Esophagus muscularis mucosa (tissue), 4 donors: Measurements from ENCODE around the gene KCNJ12. TPM values are rescaled to one million over a fixed set of nuclear protein-coding genes. Genes with fewer than 3 reads are reported as not detected.

Source experiments
- DNase-seq: peaks from one replicate; pipeline ENCODE4 v3.0.0-alpha.2; 2017; ENCODE audit errors: extremely low spot score
- H3K27ac ChIP-seq, 4 donors: fragments of 200-600 bp; sonication (generic); replicated peaks in 1 of 4; 1 replicate in 3 of 4; 2 replicates in 1 of 4; pipeline ENCODE4 v1.5.1; 2016 to 2019; ENCODE audit warnings: mild to moderate bottlenecking in 1 of 4
- H3K27me3 ChIP-seq, 4 donors: fragments of 200-600 bp; sonication (generic); one replicate each; pipeline versions ENCODE4 v1.5.1 to v1.6.0; 2016 to 2019
- H3K36me3 ChIP-seq, 4 donors: fragments of 200-600 bp; sonication (generic); one replicate each; pipeline ENCODE4 v1.5.1; 2016 to 2019
- H3K4me1 ChIP-seq, 4 donors: fragments of 200-600 bp; sonication (generic); one replicate each; pipeline ENCODE4 v1.5.1; 2016 to 2019
- H3K4me3 ChIP-seq, 4 donors: fragments of 200-600 bp; sonication (generic); 1 replicate in 2 of 4; 2 replicates in 2 of 4; pipeline ENCODE4 v1.5.1; 2016 to 2019; ENCODE audit warnings: mild to moderate bottlenecking in 4 of 4, moderate library complexity in 1 of 4
- H3K9me3 ChIP-seq, 4 donors: fragments of 200-600 bp; sonication (generic); 1 replicate in 3 of 4; 2 replicates in 1 of 4; pipeline ENCODE4 v1.5.1; 2016 to 2019
- EP300 ChIP-seq: sonication (generic); formaldehyde crosslinking; IDR thresholded peaks from one replicate; pipeline ENCODE4 v1.6.1; 2017; ENCODE audit warnings: antibody characterized with exemption
- POLR2A ChIP-seq: fragments of 450-650 bp; IDR thresholded peaks from one replicate; pipeline ENCODE4 v1.6.1; 2017; ENCODE audit warnings: antibody characterized with exemption, moderate library complexity, mild to moderate bottlenecking, low read depth
- POLR2AphosphoS5 ChIP-seq, 2 donors: sonication (generic); formaldehyde crosslinking; IDR thresholded peaks; one replicate each; pipeline ENCODE4 v1.6.1; 2017; ENCODE audit warnings: antibody characterized with exemption in 2 of 2
- WGBS: methylation state at CpG from one replicate; pipeline ENCODE4 v1.1.5; 2018; 5-methylcytosine and 5-hydroxymethylcytosine counted together
- intact Hi-C: fragments of 100-400 bp; cut with DNase I; formaldehyde crosslinking; loops from one replicate; pipeline ENCODE4 v1.15.1; 2023
- total RNA-seq, 4 donors: library from RNA; depleted of rRNA; stranded (reverse); fragments of >200 nt; gene quantifications; one replicate each; pipeline versions ENCODE4 v1.1.0 to v1.2.1, GENCODE V29; 2016
- TF ChIP-seq, protein P1 (sequence below), 3 experiments: fragments of 200-600 bp in 2 of 3; fragments of 450-650 bp in 1 of 3; sonication (generic) in 2 of 3; IDR thresholded peaks; one replicate each; pipeline ENCODE4 v1.5.1; 2017 to 2019; ENCODE audit warnings: antibody characterized with exemption in 3 of 3, mild to moderate bottlenecking in 2 of 3, moderate library complexity in 1 of 3

Gene KCNJ12
- total RNA-seq, 4 donors from 2014 or later, result 0.83 to 2.1 (median 1.5) TPM

DNA sequence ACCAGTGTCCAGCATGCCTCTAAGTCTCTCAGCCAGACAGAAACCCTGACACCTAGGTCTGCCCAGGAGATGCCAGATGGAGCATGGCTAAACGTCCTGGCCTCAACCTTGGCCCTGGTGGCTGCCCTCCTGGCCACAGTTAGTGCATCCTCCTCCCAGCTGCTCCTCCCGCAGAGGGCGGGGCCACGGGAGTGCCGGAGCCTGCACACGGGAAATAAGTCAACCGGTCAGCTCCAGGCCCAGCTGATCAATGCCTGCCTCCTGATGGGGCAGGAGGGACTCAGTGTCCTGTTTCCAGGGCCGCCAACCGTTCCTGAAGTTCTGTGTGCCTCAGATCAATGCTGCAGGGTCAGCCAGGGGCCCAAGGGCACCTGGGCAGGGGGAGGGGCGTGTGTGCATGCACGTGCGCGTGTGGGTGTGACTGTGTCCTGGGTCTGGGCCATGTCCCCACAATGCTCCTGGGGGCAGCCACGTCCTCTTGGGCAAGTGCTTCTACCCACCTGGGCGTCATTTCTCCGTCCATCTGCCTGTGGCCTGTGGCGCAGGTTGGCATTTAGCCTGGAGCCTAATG is 4.6 kb upstream of the KCNJ12 start:
- Histone ChIP-seq H3K4me1 (peaks cover 19 to 26% (median 24%) of the 10 kb centered on the region in 4 donors), H3K4me3 (no peak overlapping the region), H3K27me3 (peaks cover 0 to 18% (median 0%) of the 10 kb centered on the region in 4 donors), H3K36me3 (no peaks in the 10 kb centered on the region), H3K27ac (no peak overlapping the region), H3K9me3 (no peaks in the 10 kb centered on the region)
- intact Hi-C loops, result no loop called here
- WGBS, result 82% methylated on average over 5 of the region's 17 CpGs
- TF ChIP-seq, protein P1, sequence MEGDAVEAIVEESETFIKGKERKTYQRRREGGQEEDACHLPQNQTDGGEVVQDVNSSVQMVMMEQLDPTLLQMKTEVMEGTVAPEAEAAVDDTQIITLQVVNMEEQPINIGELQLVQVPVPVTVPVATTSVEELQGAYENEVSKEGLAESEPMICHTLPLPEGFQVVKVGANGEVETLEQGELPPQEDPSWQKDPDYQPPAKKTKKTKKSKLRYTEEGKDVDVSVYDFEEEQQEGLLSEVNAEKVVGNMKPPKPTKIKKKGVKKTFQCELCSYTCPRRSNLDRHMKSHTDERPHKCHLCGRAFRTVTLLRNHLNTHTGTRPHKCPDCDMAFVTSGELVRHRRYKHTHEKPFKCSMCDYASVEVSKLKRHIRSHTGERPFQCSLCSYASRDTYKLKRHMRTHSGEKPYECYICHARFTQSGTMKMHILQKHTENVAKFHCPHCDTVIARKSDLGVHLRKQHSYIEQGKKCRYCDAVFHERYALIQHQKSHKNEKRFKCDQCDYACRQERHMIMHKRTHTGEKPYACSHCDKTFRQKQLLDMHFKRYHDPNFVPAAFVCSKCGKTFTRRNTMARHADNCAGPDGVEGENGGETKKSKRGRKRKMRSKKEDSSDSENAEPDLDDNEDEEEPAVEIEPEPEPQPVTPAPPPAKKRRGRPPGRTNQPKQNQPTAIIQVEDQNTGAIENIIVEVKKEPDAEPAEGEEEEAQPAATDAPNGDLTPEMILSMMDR (IDR thresholded peaks at IDR 0.05), result no peak
- no peak for TF ChIP-seq POLR2AphosphoS5 (IDR thresholded peaks at IDR 0.05)
- TF ChIP-seq EP300, result no peak
- no peak for TF ChIP-seq POLR2A
- DNase-seq, result no peak

DNA sequence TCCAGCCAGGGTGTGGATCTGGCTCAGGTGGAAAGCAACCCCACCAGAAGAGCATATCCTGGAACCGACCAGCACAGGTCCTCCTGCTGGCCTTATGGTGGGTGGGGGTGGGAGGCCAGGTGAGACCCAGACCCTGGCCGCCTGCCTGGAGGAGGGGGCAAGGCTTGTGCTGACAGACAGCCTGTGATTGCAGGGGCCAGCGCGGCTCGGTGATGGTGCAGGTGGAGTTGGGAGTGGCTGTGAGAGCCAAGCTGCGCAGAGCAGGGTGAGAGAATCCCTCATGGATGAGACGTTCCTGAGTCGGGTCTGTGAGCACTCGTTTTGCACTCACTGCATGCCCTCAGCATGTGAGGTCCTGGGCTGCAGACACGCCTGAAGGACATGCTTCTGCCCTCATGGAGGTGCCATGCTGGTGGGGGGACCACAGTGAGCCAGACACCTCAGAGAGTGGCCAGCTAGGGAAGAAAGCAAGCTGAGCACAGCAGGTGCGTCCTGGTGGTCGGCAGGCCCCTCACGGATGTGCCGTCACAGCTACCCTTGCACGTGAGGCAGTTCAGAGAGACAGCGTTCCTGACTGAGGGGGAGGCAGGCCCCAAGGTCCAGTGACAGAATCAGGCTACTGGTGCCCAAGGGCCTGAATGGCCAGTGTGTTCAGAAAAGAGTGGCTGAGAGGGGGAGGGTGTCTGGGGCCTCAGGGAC is 3.8 kb upstream of the KCNJ12 start:
- H3K36me3 ChIP-seq, result no peaks in the 10 kb centered on the region
- TF ChIP-seq POLR2A, result no peak
- TF ChIP-seq, protein P1 (IDR thresholded peaks at IDR 0.05), result no peak
- H3K27ac ChIP-seq, result no peak overlapping the region
- H3K27me3 ChIP-seq, result peaks cover 0 to 26% (median 2%) of the 10 kb centered on the region in 4 donors
- intact Hi-C loops, result no loop called here
- no peaks in the 10 kb centered on the region for H3K9me3 ChIP-seq
- no peak overlapping the region for H3K4me3 ChIP-seq
- 82% methylated on average over 16 of the region's 16 CpGs for whole genome bisulfite sequencing
- DNase-seq, result no peak
- peaks cover 27 to 34% (median 31%) of the 10 kb centered on the region in 4 donors for H3K4me1 ChIP-seq

DNA sequence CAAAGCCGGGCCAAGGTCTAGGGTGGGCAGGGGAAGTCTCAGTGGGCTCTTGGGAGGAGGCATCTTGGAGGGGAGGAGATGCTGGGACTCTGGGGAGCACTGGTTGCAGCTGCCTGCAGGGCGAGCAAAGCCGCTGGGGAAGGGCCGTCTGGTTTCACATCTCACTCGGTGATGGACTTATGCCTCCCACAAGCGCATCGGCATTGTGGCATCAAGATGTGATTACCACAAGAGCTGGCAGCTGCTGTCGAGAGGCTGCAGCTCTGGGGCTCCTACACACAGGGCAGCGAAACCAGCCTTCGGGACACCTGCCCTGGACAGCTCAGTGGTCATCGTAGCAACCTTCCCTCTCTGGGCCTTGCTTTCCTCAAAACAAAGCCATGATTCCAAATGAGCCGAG is 3.1 kb upstream of the KCNJ12 start:
- 80% methylated on average over 7 of the region's 12 CpGs for WGBS
- Histone ChIP-seq H3K36me3 (no peaks in the 10 kb centered on the region), H3K9me3 (no peaks in the 10 kb centered on the region), H3K27ac (no peak overlapping the region), H3K4me3 (no peak overlapping the region), H3K4me1 (peaks cover 33 to 41% (median 36%) of the 10 kb centered on the region in 4 donors), H3K27me3 (peaks cover 0 to 32% (median 6%) of the 10 kb centered on the region in 4 donors)
- intact Hi-C loops, result no loop called here
- no peak for DNase-seq
- TF ChIP-seq POLR2AphosphoS5 (IDR thresholded peaks at IDR 0.05) (no peak), POLR2A (no peak), EP300 (no peak)
- TF ChIP-seq, protein P1 (IDR thresholded peaks at IDR 0.05), result no peak

DNA sequence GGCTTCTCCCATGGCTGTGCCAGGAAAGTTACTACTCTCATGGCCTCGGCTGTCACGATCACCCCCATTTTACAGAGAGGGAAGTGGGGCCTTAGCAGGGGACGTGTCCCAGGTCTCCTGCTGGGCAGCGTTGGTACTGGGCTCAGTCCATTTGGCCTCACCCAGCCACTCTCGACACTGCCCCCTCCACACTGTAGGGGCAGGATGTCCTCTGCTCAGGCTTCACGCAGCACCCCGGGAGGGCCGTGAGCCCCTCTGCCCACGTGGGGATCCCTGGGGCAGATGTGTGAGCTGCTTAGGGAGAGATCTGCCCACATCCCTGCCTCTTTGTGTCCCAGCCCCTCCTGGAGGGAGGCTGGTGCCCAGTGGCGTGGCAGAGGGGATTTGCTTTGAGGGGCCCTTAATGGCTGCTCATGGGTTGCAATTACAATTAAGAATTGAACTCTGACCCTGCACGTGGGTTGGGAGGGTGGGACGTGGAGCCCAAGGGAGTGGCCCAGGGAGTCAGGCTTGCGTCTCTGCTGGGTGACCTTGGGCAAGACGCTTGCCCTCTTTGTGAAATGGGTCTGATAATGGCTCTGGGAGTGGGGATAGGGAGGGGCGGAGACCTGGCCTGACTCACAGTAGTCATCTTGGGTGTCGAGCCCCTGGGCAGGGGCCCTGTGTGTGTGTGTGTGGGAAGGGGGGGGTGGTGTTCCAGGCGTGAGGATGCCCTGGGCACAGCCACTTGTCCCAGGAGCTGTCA is 2.3 kb upstream of the KCNJ12 start:
- DNase-seq, result no peak
- intact Hi-C loops, result no loop called here
- WGBS, result 90% methylated on average over 13 of the region's 17 CpGs
- Histone ChIP-seq H3K36me3 (no peaks in the 10 kb centered on the region), H3K4me3 (no peak overlapping the region), H3K9me3 (no peaks in the 10 kb centered on the region), H3K4me1 (peaks cover 40 to 47% (median 44%) of the 10 kb centered on the region in 4 donors), H3K27ac (no peak overlapping the region), H3K27me3 (peaks cover 0 to 41% (median 10%) of the 10 kb centered on the region in 4 donors)
- TF ChIP-seq POLR2AphosphoS5 (IDR thresholded peaks at IDR 0.05) (no peak), POLR2A (no peak), EP300 (no peak)
- TF ChIP-seq, protein P1 (IDR thresholded peaks at IDR 0.05), result no peak
